GM21381 (cell line): ENCODE measurements around the gene ESPNL.
"Not testable (repeated sequence)": the region's sequence is repeated elsewhere in the genome, so short reads cannot be mapped to it uniquely, and the experiment has no call there.

Experiments
- ATAC-seq: cut with Tn5 transposase; IDR thresholded peaks from one replicate; pipeline ENCODE4 v1.9.1; 2021; ENCODE audit warnings: mild to moderate bottlenecking, moderate library complexity; ENCODE audit not compliant: unreplicated experiment

ESPNL gene, protein sequence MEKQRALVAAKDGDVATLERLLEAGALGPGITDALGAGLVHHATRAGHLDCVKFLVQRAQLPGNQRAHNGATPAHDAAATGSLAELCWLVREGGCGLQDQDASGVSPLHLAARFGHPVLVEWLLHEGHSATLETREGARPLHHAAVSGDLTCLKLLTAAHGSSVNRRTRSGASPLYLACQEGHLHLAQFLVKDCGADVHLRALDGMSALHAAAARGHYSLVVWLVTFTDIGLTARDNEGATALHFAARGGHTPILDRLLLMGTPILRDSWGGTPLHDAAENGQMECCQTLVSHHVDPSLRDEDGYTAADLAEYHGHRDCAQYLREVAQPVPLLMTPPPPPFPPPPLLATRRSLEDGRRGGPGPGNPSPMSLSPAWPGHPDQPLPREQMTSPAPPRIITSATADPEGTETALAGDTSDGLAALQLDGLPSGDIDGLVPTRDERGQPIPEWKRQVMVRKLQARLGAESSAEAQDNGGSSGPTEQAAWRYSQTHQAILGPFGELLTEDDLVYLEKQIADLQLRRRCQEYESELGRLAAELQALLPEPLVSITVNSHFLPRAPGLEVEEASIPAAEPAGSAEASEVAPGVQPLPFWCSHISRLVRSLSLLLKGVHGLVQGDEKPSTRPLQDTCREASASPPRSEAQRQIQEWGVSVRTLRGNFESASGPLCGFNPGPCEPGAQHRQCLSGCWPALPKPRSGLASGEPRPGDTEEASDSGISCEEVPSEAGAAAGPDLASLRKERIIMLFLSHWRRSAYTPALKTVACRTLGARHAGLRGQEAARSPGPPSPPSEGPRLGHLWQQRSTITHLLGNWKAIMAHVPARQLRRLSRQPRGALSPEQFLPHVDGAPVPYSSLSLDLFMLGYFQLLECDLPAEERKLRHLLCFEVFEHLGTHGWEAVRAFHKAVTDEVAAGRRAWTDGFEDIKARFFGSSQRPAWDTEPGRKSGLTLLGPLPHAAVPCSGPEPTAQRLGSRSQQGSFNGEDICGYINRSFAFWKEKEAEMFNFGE

DNA sequence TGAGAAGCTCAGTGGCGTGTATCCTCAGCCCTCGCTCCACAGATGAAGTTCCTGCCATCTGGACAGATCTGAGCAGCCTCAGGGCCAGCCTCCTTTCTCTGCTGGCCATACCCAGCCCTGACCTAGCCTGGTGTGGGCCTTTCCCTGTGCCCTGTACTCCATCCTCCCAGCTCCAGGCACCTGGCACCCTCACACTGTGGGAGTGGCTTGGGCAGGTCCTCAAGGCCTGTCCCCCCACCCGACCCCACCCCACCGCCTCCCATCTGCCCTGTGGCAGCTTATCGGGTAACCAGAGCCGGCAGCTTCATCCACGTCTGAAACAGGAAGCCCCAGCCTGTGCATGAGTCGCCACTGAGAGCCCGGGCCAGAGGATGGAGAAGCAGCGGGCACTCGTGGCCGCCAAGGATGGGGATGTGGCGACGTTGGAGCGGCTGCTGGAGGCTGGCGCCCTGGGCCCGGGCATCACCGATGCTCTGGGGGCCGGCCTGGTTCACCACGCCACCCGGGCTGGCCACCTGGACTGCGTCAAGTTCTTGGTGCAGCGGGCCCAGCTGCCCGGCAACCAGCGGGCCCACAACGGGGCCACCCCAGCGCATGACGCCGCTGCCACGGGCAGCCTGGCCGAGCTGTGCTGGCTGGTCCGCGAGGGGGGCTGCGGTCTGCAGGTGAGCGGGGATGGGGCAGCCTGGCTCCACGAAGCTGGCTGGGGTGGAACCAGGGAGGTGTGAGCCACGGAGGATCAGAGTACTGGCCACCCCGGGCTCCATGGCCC lies at the start of gene ESPNL:
Gene ESPNL (plus strand): TSS at position 292 of the 772 bp plus-strand sequence. CDS start 80 bp downstream, at position 372.
- no peak for ATAC-seq

DNA sequence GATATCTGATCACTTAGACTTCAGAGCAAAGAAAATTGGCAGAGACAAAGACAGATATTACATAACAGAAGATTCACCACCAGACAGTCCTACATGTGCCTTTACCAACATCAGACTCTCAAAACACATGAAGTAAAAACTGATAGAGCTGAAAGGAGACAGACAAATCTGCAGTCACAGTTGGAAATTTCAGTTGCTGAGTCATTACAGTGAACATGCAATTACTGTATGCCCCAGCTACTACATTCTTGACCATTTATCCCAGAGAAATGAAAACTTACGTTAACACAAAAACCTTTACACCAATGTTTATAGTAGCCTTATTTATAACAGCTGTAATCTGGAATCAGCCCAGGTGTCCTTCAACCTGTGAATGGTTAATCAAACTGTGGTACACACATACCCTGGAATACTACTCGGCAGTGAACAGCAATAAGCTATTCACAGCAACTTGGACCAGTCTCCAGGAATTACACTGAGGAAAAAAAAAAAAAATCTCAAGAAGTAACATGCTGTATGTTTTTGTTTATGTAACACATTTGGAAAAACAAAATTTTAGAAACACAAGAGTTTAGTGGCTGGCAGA lies 46.9 kb upstream of the ESPNL start:
- ATAC-seq = no peak

DNA sequence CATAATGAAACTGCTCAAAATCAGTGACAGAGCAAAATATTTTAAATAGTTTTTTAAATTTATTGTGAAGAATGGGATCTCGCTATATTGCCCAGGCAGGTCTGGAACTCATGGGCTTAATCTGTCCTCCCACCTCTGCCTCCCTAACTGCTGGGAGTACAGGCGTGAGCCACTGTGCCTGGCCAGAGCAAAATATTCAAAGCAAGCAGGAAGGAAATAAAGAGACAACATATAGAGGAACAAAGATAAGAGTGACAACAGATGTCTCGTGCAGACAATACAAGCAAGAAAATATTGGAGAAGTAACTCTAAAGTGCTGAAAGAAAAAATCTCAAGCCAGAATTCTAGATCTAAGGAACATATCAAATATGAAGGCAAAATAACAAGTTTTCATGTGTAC lies 44.3 kb upstream of the ESPNL start:
- no peak for ATAC-seq

DNA sequence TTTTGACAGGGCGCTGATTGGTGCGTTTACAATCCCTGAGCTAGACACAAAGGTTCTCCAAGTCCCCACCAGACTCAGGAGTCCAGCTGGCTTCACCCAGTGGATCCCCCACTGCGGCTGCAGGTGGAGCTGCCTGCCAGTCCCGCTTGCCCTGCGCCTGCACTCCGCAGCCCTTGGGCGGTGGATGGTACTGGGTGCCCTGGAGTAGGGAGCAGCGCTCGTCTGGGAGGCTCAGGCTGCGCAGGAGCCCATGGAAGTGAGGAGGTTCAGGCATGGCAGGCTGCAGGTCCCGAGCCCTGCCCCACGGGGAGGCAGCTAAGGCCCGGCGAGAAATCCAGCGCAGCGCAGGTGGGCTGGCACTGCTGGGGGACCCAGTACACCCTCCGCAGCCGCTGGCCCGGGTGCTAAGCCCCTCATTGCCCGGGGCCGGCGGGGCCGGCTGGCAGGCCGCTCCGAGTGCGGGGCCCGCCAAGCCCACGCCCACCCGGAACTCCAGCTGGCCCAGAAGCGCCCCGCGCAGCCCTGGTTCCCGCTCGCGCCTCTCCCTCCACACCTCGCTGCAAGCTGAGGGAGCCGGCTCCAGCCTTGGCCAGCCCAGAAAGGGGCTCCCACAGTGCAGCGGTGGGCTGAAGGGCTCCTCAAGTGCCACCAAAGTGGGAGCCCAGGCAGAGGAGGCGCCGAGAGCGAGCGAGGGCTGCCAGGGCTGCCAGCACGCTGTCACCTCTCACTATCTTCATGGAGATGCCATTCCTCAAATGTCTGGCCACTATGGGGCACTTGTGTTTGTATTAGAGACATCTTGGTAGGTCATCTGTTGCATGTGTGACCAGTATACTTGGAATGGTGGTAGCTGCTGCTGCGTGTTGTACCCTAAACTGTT lies 42.2 kb upstream of the ESPNL start:
- not testable (repeated sequence) for ATAC-seq

DNA sequence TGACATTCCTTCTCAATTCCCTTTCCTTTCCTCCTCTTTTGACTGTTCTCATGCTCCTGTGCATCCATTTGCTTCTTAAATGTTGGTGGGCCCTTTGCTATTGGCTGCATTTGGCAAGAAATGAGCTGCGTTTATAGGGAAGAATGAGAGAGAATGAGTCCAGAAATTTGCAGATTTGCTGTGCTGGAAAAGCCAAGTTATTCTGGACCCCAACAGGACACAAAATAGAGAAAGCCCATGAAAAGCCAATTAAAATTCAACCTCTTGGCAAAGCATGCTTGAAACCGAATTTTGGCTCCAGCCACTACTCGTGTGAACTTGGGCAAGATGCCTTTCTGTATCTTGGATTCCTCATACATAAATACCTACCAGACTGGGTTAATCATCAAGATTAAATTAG lies 40.6 kb upstream of the ESPNL start:
- ATAC-seq = no peak

DNA sequence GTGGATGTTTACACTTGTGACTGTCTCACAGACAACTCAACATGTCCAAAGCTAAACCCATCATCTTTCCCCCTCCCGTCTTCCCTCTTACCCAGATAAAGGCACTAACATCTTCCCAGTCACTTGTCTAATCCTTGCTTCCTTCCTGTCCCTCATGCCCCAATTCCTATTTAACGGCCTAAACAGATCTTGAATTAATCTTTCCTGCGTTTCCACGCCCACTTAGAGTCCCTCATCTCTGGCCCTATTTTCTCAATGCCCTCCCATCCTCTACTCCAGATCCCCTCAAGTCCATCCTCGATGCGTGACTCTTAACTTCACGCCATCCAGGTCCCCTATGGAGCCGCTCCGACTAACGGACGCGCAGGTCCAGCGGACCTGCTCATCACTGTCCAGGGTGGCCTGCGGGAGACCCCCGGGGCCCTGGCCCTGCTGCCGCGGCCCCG lies 40.0 kb upstream of the ESPNL start:
- no peak for ATAC-seq

DNA sequence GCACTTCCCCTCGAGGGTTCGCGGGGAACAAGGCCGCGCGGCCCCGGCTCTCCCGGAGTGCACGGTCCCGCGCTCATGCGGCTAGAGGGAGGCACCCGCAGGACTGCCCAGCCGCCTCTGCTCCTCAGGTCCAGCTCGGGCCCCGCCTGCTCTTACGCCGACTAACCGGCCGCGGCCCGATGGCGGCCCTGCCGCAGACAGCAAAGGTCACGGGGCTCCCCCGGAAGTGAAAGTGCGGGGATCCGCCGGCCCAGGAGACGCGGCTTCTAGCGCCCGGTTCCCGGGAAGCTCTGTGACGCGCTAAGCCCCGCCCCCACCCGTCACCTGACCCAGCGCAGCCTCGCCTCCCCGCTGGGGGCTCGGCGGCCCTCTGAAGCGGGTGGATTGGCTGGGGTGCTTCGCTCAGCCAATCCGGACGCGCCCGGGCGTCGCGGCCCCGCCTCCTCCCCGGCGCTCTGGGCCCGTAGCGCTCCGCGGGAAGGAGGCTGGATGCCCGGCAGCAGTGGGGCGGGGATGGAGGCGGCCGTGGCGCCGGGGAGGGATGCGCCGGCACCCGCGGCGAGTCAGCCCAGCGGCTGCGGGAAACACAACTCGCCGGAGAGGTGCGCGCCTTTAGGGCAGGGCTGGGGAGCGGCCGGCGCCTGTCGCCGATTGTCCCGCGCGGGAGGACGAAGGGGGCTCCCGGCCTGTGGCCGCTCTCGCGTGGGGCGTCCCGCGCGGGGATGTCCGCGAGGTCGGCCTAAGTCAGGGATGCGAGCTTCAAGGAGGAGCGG lies 39.4 kb upstream of the ESPNL start, which contains the start of gene SCLY:
Gene SCLY (plus strand): TSS at position 460 of the 773 bp plus-strand sequence. CDS start 54 bp downstream, at position 514.
- ATAC-seq = peak; percentile 92

DNA sequence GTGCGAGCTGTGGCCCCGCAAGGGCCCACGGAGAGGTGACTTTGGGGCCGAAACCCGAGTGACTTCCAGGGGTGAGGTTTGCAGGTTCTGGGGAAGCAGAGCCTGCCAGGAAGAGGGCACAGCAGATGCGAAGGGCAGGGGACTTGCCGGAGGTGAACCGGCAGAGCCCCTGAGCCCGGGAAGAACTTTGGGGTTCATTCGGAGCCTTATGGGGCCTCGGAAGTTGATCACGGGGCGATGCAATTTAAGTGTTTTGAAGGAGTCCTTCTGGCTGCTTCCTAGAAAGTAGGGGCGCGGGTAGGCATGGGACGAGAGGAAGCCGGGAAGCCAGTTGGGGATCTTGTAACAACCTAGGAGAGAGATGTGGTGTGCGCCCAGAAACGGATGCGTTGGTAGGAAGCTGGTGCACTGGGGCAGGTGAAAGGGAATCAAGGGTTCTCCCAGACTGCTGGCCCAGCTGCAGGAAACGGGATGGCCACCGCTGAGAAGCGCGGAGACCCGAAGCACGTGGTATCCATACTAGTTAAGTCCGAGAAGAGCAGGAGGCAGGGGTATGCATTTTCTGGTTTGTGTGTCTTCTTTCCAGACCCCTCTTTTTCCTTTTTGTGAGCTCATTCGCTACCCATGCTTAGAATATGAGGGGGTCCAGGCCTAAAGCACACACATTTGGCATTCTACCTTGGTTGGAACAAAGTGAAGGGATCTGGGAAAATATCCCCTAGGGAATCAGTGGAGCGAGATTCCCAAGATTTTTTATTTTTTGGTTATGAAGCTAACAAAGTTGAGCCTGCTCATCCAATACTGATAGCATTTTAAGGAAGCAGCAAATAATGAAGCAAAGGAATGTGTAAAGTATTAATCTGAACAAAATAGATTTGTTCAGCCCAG lies 38.6 kb upstream of the ESPNL start:
- ATAC-seq = peak; percentile 17

DNA sequence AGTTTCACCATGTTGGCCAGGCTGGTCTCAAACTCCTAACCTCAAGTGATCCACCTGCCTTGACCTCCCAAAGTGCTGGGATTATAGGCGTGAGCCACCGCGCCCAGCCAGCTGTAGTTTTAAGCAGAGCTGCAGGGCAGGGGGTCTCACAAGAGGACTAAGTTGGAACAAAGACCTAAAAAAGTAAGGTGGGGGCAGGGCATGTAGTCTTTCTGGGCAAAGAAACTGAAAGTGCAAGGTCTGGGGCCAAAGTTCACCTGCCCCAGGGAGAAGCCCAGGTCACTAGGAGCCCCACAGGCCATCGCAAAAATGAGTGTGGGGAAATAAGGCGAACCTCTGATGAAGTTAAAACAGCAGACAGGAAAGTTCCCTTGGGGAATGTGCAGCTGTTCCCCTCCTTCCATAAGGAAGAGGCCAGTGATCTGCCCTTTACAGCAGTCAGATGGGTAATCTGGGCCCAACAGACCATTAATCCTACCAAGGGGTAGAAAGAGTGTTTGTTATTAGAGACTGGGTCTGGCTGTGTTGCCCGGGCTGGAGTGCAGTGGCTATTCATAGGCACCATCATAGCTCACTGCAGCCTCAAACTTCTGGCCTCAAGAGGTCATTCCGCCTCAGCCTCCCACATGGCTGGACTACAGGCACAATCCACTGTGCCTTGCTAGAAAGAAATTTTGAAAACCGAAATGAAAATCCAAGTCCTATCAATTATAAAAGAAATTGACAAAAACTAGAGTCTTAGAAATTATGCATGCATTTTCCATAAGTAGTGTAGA lies 36.5 kb upstream of the ESPNL start:
- ATAC-seq = no peak

DNA sequence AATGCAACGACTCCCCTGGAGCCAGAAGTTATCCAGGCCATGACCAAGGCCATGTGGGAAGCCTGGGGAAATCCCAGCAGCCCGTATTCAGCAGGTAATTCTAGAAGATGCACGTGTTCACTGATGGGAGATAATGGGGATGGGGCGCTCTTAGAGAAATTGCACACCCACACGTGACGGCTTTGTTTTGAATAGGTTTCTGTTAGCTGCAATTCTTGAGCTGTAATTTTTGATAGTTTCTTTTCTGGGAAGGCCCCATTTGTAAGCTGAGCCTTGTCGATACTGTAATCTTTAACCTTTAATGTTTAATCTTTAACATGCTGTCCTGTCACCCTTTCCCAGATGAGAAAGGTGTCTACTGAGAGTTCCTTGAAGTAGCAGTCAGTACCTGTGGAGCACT lies 35.8 kb upstream of the ESPNL start:
- ATAC-seq = no peak

DNA sequence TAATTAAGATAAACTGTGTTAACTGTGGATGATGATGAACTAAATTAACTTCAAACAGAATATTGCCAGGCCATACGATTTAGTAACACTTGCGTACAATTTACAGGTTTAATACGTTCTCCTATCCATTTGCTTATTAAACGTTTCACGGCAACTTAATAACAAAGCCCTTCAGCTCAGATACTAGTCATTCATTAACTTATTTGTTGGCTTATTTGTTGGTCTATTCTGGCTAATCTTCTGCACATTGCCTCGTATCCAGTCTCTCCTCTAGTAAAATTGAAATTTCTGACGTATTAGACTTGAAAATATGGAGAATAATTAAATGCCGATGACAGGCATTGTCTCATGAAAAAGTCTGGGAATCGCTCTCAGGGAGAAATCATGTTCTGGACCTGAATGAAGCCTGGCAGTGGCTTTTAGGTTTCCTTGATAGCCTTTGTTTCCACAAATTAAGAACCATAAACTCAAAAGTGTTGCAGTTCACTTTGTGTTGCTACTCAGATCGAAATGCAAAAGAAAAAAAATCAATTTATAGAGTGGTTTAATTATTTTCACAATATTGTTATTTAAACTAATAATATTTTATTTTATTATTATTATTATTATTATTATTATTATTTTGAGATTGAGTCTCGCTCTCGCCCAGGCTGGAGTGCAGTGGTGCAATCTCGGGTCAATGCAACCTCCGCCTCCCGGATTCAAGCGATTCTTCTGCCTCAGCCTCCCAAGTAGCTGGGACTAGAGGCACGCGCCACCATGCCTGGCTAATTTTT lies 34.9 kb upstream of the ESPNL start:
- ATAC-seq = no peak

DNA sequence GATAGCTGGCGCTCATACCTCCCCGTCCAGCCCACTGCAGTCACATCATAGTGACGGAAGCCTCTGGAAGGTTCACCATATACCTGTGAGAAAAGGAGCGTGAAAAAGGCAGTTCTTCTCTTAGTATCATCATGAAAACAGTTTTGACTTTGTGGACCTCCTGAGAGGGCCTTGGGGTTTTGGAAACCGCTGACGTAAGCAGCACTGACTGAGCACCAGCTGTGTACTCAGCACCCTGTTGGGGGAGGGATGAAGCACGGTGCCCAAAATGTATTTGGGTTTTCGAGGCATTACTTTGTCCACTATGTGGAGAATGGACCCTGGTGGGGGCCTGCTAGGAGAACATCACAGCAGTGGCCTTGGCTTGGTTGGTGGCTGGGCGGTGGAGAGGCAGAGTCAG lies 33.9 kb upstream of the ESPNL start:
- no peak for ATAC-seq

DNA sequence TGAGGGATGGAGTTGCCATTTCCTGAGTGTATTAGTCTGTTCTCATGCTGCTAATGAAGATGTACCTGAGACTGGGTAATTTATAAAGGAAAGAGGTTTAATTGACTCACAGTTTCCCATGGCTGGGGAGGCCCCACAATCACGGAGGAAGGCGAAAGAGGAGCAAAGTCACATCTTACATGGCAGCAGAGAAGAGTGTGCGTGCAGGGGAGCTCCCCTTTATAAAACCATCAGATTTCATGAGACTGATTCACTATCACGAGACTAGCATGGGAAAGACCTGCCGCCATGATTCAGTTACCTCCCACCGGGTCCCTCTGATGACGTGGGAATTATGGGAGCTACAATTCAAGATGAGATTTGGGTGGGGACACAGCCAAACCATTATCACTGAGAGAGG lies 33.4 kb upstream of the ESPNL start:
- not testable (repeated sequence) for ATAC-seq

DNA sequence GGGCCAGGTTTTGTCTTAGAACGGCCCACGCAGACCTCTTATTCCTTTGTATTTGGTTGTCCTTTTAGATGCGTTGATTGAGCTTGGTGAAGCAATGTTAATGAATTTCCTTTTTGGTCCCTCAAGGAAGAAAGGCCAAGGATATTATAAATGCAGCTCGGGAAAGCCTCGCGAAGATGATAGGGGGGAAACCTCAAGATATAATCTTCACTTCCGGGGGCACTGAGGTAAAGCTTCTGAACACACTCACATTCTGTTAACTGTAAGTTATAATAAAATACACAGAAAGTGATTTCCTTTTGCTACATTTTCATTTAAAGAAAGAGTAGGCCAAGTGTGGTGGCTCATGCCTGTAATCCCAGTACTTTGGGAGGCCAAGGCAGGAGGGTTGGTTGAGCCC lies 32.2 kb upstream of the ESPNL start:
- no peak for ATAC-seq

DNA sequence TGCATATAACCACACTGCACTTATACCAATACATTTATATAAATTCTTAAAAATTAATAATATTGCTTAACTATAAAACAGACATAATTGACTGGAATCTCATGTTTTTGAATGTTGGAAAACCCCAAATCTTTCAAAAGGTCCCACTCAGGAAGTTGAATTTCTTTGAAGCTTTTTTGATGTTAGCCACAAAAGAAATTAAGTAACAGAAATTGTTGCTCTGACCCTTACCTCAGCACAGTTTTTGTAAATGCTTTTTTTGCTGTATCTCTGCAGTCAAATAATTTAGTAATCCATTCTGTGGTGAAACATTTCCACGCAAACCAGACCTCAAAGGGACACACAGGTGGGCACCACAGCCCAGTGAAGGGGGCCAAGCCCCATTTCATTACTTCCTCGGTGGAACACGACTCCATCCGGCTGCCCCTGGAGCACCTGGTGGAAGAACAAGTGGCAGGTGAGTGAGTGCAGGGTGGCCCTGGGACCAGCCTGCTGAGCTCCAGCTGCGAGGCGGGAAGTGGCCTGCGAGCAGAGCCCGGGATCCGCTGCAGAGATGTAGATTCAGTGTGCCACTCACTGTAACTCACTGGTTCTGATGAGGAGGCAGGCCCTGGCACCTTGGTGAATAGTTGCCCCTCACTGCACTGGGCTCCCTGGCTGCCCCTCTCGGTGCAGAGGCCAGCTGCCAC lies 31.0 kb upstream of the ESPNL start:
- no peak for ATAC-seq

DNA sequence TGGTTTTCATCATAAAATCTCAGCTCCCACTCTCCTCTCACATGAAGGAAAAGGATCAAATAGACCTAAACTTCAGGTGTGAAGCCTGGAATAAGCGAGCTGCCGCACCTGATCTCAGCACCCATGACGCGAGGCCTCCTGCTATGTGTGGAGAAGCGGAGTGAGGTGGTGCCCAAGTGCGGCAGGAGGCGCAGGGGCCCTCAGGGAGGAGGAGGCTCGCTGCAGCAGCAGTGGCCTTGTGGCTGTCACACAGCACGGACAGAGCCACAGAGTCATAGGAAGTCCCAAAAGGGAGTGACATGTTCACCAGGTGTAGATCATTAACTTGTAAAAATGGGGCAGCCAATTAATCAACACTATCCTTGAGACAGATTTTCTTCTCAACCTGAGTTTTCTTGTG lies 30.3 kb upstream of the ESPNL start:
- no peak for ATAC-seq
